K562 (cell line): ENCODE results near the gene LONP1. TPM values are rescaled to one million over a fixed set of nuclear protein-coding genes. Genes with fewer than 3 reads are reported as not detected.

Experiments
- ATAC-seq: fragments of 200-7000 bp; cut with Tn5 transposase; 3 replicates; pipeline ENCODE4 v1.9.1; 2020; ENCODE audit warnings: moderate library complexity
- Bru-seq: library from RNA; stranded (reverse); fragments of 400-500 nt; gene quantifications from one replicate; lab custom pipeline; 2021; lab: Mats Ljungman, UMichigan
- BruChase-seq, 2 experiments: library from RNA; stranded (reverse); fragments of 400-500 nt; gene quantifications; one replicate each; lab custom pipeline; 2021; lab: Mats Ljungman, UMichigan
- BruUV-seq: library from RNA; stranded (reverse); fragments of 400-500 nt; replicated peaks from 2 replicates; lab custom pipeline; 2021; lab: Mats Ljungman, UMichigan
- CTCF ChIA-PET: fragments of 300-600 bp; formaldehyde crosslinking; extraction: SDS; loops from one replicate; lab custom pipeline; 2021; ENCODE audit warnings: low intra/inter-chr PET ratio; lab: Yijun Ruan, JAX
- POLR2A ChIA-PET: fragments of 300-600, 350-650 bp; sonication (Branson Sonifier 250); formaldehyde crosslinking; extraction: SDS; loops from one replicate; lab custom pipeline; 2021; ENCODE audit warnings: antibody characterized with exemption, inconsistent platforms; lab: Yijun Ruan, JAX
- DNase-seq, 4 experiments: peaks; one replicate each; pipeline versions ENCODE4 v3.0.0 to v3.0.0-alpha.2; 2011 to 2018; ENCODE audit warnings: low spot score in 3 of 4, mixed read lengths in 3 of 4; ENCODE audit errors: extremely low read depth in 1 of 4
- FAIRE-seq: peaks from 2 replicates; lab custom pipeline; 2011; peaks lifted over from hg19 to GRCh38; lab: Jason Lieb, UNC
- H2AFZ ChIP-seq: 2 replicates; pipeline ENCODE4 v1.6.0; 2011; ENCODE audit warnings: low read depth, low read length, control low read depth, inconsistent platforms
- H3K27ac ChIP-seq: fragments of 200-600 bp; 3 replicates; pipeline ENCODE4 v1.8.0; 2011; ENCODE audit warnings: low read depth, mild to moderate bottlenecking, control low read depth, inconsistent platforms, low read length, moderate library complexity, mixed read lengths; ENCODE audit errors: extremely low read depth
- H3K27me3 ChIP-seq, 2 experiments: fragments of 300-600 bp in 1 of 2; 2 replicates in 1 of 2; 3 replicates in 1 of 2; pipeline versions ENCODE4 v1.6.0 to v1.8.0; 2011; ENCODE audit warnings: inconsistent platforms in 2 of 2, low read length in 2 of 2, mild to moderate bottlenecking in 1 of 2, mixed read lengths in 1 of 2, moderate library complexity in 1 of 2; ENCODE audit not compliant: control insufficient read depth in 2 of 2, insufficient read depth in 2 of 2
- H3K36me3 ChIP-seq: fragments of 300-600 bp; 3 replicates; pipeline ENCODE4 v1.8.0; 2011; ENCODE audit warnings: mild to moderate bottlenecking, low read length, inconsistent platforms; ENCODE audit not compliant: control insufficient read depth, insufficient read depth
- H3K4me1 ChIP-seq, 2 experiments: fragments of 200-600 bp in 1 of 2; replicated peaks in 1 of 2; 2 replicates in 1 of 2; 3 replicates in 1 of 2; pipeline versions ENCODE4 v1.5.1 to v1.8.0; 2011; ENCODE audit warnings: inconsistent platforms in 2 of 2, low read length in 2 of 2, mild to moderate bottlenecking in 1 of 2, mixed read lengths in 1 of 2, moderate library complexity in 1 of 2; ENCODE audit not compliant: control insufficient read depth in 2 of 2, insufficient read depth in 2 of 2
- H3K4me2 ChIP-seq: 2 replicates; pipeline ENCODE4 v1.6.1; 2011; ENCODE audit warnings: low read length, control low read depth, inconsistent platforms, mixed read lengths; ENCODE audit not compliant: insufficient read depth
- H3K4me3 ChIP-seq: fragments of 200-600 bp; sonication (generic), shearing (Covaris generic); 2 replicates; pipeline ENCODE4 v1.5.1; 2016; ENCODE audit warnings: control low read depth, inconsistent platforms
- H3K79me2 ChIP-seq: fragments of 200-600 bp; 3 replicates; pipeline ENCODE4 v1.8.0; 2011; ENCODE audit warnings: low read length, inconsistent platforms; ENCODE audit not compliant: control insufficient read depth, insufficient read depth
- H3K9ac ChIP-seq, 2 experiments: 2 replicates each; pipeline versions ENCODE4 v1.6.0 to v1.6.1; 2011; ENCODE audit warnings: low read depth in 2 of 2, low read length in 2 of 2, control low read depth in 1 of 2, inconsistent platforms in 1 of 2, mild to moderate bottlenecking in 1 of 2, mixed read lengths in 1 of 2; ENCODE audit not compliant: insufficient read depth in 1 of 2
- H3K9me1 ChIP-seq: one replicate; pipeline ENCODE4 v1.6.0; 2011; ENCODE audit warnings: inconsistent platforms, mild to moderate bottlenecking, low read length, moderate library complexity; ENCODE audit not compliant: control insufficient read depth, insufficient read depth
- H3K9me3 ChIP-seq: replicated peaks from 2 replicates; pipeline ENCODE4 v1.5.1; 2011; ENCODE audit warnings: low read depth, low read length, inconsistent platforms; ENCODE audit not compliant: control insufficient read depth, insufficient read depth
- H4K20me1 ChIP-seq: replicated peaks from 2 replicates; pipeline ENCODE4 v1.6.1; 2011; ENCODE audit warnings: low read length, inconsistent platforms, mixed read lengths; ENCODE audit not compliant: control insufficient read depth, insufficient read depth
- BDP1 ChIP-seq: IDR thresholded peaks from 3 replicates; pipeline ENCODE4 v1.6.1; 2011; ENCODE audit not compliant: insufficient read length, insufficient read depth
- HNRNPUL1 ChIP-seq: fragments of 200-400 bp; formaldehyde crosslinking; IDR thresholded peaks from 2 replicates; pipeline ENCODE4 v1.6.1; 2017; ENCODE audit warnings: low read length
- SRSF9 ChIP-seq: fragments of 200-400 bp; formaldehyde crosslinking; IDR thresholded peaks from 2 replicates; pipeline ENCODE4 v1.6.1; 2017; ENCODE audit warnings: low read depth, low read length, borderline replicate concordance
- STAT5A ChIP-seq: IDR thresholded peaks from 2 replicates; pipeline ENCODE4 v1.6.1; 2012; ENCODE audit warnings: low read length, inconsistent platforms, borderline replicate concordance
- ZNF282 ChIP-seq: sonication (generic); formaldehyde crosslinking; IDR thresholded peaks from 2 replicates; pipeline ENCODE4 v1.8.1; 2023; ENCODE audit warnings: missing genetic modification reagents
- ZNF507 ChIP-seq: conservative IDR thresholded peaks from 2 replicates; pipeline ENCODE4 v1.6.1; 2017; ENCODE audit warnings: missing genetic modification characterization, missing compliant biosample characterization
- WGBS: fragments of 100-300 bp; shearing (Covaris generic); methylation state at CpG from one replicate; pipeline ENCODE4 v1.1.6; 2016; ENCODE audit warnings: low coverage, mixed read lengths; ENCODE audit not compliant: insufficient coverage; ENCODE audit errors: missing lambda C conversion rate; 5-methylcytosine and 5-hydroxymethylcytosine counted together
- in situ Hi-C: fragments of 300-500 bp; cut with MboI; formaldehyde crosslinking; loops from 4 replicates; pipeline ENCODE4 v1.15.0; 2018; ENCODE audit warnings: inconsistent platforms, mixed read lengths
- intact Hi-C: fragments of 100-400 bp; cut with micrococcal nuclease; formaldehyde crosslinking; loops from 2 replicates; pipeline ENCODE4 v1.14.2; 2022
- long read RNA-seq, 3 experiments: library from polyadenylated mRNA in 2 of 3; library from RNA in 1 of 3; unstranded in 2 of 3; stranded (forward) in 1 of 3; transcript quantifications; one replicate each; pipeline ENCODE4 v2.0.0, GENCODE V29; 2019 to 2022
- polyA minus RNA-seq, 3 experiments: library from RNA; depleted of rRNA, polyadenylated mRNA; stranded (reverse); fragments of >200 nt; gene quantifications; 2 replicates each; pipeline ENCODE4 v1.2.3, GENCODE V29; 2011
- polyA plus RNA-seq, 8 experiments: library from polyadenylated mRNA; depleted of rRNA in 4 of 8; stranded (reverse) in 5 of 8; unstranded in 3 of 8; fragments of >200 nt; fragmentation: Nextera tagmentation in 2 of 8; fragmentation: Illumina TruSeq in 1 of 8; extraction: Ambion mirVana in 2 of 8; extraction: Trizol in 1 of 8; gene quantifications; 2 replicates each; pipeline versions ENCODE4 v1.2.1 to v1.2.3, GENCODE V29; 2011 to 2014; ENCODE audit warnings: inconsistent platforms in 1 of 8, missing spikeins in 1 of 8
- total RNA-seq, 7 experiments: library from RNA; depleted of rRNA in 6 of 7; stranded (reverse); fragments of >200 nt in 6 of 7; fragmentation: Illumina TruSeq in 2 of 7; extraction: Trizol in 2 of 7; gene quantifications; 2 replicates each; pipeline versions ENCODE4 v1.2.1 to v1.2.3, GENCODE V29; 2011 to 2021; ENCODE audit warnings: low replicate concordance in 1 of 7
- TF ChIP-seq, protein P1 (sequence below): fragments of 250-450 bp; sonication (Bioruptor Pico); IDR thresholded peaks from 2 replicates; pipeline ENCODE4 v1.9.0; 2021; ENCODE audit warnings: mild to moderate bottlenecking, inconsistent platforms
- TF ChIP-seq, protein P2 (sequence below): sonication (generic); formaldehyde crosslinking; IDR thresholded peaks from 2 replicates; pipeline ENCODE4 v1.5.0; 2020; ENCODE audit warnings: missing genetic modification reagents

Gene LONP1, protein sequence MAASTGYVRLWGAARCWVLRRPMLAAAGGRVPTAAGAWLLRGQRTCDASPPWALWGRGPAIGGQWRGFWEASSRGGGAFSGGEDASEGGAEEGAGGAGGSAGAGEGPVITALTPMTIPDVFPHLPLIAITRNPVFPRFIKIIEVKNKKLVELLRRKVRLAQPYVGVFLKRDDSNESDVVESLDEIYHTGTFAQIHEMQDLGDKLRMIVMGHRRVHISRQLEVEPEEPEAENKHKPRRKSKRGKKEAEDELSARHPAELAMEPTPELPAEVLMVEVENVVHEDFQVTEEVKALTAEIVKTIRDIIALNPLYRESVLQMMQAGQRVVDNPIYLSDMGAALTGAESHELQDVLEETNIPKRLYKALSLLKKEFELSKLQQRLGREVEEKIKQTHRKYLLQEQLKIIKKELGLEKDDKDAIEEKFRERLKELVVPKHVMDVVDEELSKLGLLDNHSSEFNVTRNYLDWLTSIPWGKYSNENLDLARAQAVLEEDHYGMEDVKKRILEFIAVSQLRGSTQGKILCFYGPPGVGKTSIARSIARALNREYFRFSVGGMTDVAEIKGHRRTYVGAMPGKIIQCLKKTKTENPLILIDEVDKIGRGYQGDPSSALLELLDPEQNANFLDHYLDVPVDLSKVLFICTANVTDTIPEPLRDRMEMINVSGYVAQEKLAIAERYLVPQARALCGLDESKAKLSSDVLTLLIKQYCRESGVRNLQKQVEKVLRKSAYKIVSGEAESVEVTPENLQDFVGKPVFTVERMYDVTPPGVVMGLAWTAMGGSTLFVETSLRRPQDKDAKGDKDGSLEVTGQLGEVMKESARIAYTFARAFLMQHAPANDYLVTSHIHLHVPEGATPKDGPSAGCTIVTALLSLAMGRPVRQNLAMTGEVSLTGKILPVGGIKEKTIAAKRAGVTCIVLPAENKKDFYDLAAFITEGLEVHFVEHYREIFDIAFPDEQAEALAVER
- total RNA-seq (2011; cell fraction: chromatin; rRNA removed; ENCODE audit: low replicate concordance): 180 and 424 TPM in 2 replicates
- 314 and 331 TPM in 2 replicates for total RNA-seq (2011; cell fraction: nucleolus; rRNA removed)
- total RNA-seq (2011; cell fraction: nucleoplasm; rRNA removed): 165 and 217 TPM in 2 replicates
- 202 and 214 TPM in 2 replicates for total RNA-seq (2014; rRNA removed)
- total RNA-seq (2014; rRNA removed; fragmentation: Illumina TruSeq; extraction: Trizol): 26.9 and 37.3 TPM in 2 replicates
- total RNA-seq (2015; rRNA removed; fragmentation: Illumina TruSeq; extraction: Trizol): 89.1 and 89.8 TPM in 2 replicates
- total RNA-seq (2021): 207 and 238 TPM in 2 replicates
- polyA plus RNA-seq (2011; rRNA removed): 84.5 and 110 TPM in 2 replicates
- 121 and 226 TPM in 2 replicates for polyA plus RNA-seq (2011; cell fraction: cytosol; rRNA removed)
- 273 and 320 TPM in 2 replicates for polyA plus RNA-seq (2011; cell fraction: nucleus; rRNA removed)
- polyA plus RNA-seq (2012): 122 and 281 TPM in 2 replicates
- polyA plus RNA-seq (2014; fragmentation: Illumina TruSeq; extraction: Trizol): 76.5 and 160 TPM in 2 replicates
- polyA plus RNA-seq (2014; fragmentation: Nextera tagmentation; extraction: Ambion mirVana): 1 to 10 TPM; 1.1 to 3.7 TPM
- 138 and 161 TPM in 2 replicates for polyA plus RNA-seq (2014; rRNA removed)
- 39.2 and 57.2 TPM in 2 replicates for polyA minus RNA-seq (2011; rRNA and poly(A)+ RNA removed)
- polyA minus RNA-seq (2011; cell fraction: cytosol; rRNA and poly(A)+ RNA removed): 97.1 and 131 TPM in 2 replicates
- polyA minus RNA-seq (2011; cell fraction: nucleus; rRNA and poly(A)+ RNA removed): 67.5 and 106 TPM in 2 replicates
- percentile 87 among the genes with signal in this experiment for Bru-seq, nascent RNA
- percentile 90 among the genes with signal in this experiment for BruChase-seq, experiment 1, labeled RNA remaining after a 2-hour chase
- BruChase-seq, experiment 2, labeled RNA remaining after a 6-hour chase: percentile 94 among the genes with signal in this experiment
- long read RNA-seq, experiment 1, transcript LONP1-213 (18 exons, 2,626 nt): minor isoform, 8 of 1,796 reads
- long read RNA-seq, experiment 1, transcript LONP1-201 (18 exons, 3,236 nt): major isoform, 1,261 of 1,796 reads
- long read RNA-seq, experiment 1, partial matches to known transcripts: 292 of 1,796 reads
- long read RNA-seq, experiment 1, other reads (novel, unspliced or antisense): 232 of 1,796 reads
- long read RNA-seq, experiment 2, transcript LONP1-201 (18 exons, 3,236 nt): major isoform, 77 of 222 reads
- long read RNA-seq, experiment 2, partial matches to known transcripts: 129 of 222 reads
- long read RNA-seq, experiment 2, other reads (novel, unspliced or antisense): 16 of 222 reads
- long read RNA-seq, experiment 3, partial matches to known transcripts: 26 of 34 reads
- long read RNA-seq, experiment 3, other reads (novel, unspliced or antisense): 4 of 34 reads

DNA sequence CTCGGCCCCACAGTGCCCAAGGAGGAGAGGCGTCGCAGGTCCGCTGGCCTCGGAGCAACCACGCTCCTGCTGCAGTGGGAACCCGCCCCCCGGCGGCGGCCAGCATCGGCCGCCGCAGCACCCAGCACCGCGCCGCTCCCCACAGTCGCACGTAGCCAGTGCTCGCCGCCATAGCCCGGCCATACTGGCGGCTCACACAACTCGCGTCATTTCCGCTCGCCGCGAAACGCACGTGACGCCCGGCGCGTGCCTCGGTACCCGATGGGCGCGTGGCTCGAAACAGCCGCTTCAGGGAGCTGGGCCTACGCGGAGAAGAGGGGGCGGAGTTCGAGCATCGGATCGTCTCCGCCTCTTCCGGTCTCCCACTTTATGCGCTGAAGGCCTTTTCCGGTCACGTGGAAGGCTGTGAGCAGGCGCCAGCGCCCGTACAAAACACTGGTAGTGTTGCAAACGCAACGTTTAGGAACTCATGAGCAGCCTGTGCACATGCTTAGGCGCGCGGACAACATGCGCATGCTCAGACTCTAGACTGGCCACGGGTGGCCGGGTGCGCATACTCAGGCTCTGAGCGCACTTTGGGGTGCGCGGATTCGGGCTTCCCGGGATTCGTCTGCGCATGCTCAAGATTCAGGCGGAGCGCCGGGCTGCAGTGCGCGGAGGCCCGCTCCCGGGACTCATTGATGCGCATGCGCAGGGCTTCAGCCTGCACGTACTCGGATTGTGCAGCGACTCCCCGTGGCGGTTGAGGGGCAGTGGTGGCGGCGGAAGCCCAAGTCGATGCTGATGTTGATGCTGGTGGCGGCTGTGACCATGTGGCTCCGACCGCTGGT, at the start of gene LONP1, which contains the start of gene CATSPERD:
Gene LONP1 (minus strand): TSS at position 186 of the 830 bp plus-strand sequence. CDS start 14 bp downstream, at position 172.
Gene CATSPERD (plus strand): TSS at position 677 of the 830 bp plus-strand sequence. CDS start 101 bp downstream, at position 778.
- DNase-seq: peak; percentile 99
- Histone ChIP-seq H3K4me2 (peak within 1 kb of the TSS; percentile 98), H4K20me1 (0 out of 2 replicates have a peak, but pooled peaks cover 6% of the 10 kb centered on the region), H2AFZ (peak within 1 kb of the TSS; percentile 99), H3K79me2 (peaks cover 46% of the 10 kb centered on the region), H3K9ac (peak within 1 kb of the TSS; percentile 98 to 99), H3K4me1 (peaks cover 13 to 28% of the 10 kb centered on the region in 2 experiments; a peak in 4 of 5 replicates), H3K9me3 (no peaks in the 10 kb centered on the region), H3K9me1 (no peaks in the 10 kb centered on the region), H3K27me3 (no peaks in the 10 kb centered on the region), H3K4me3 (peak within 1 kb of the TSS; percentile 98), H3K27ac (peak within 1 kb of the TSS; percentile 99), H3K36me3 (peaks cover 27% of the 10 kb centered on the region)
- CTCF ChIA-PET: interaction anchor here (0.6 to 1.0 kb wide), 3 partner anchors 30 to 1275 kb away, joined by 4 read pairs; partner anchors contain the start of gene RPL36
- intact Hi-C loops (loop anchor here (2.0 kb wide), 1 partner anchor 71 kb away; the partner anchor contains the start of gene DUS3L), in situ Hi-C loops (no loop called here)
- ATAC-seq: peak; percentile 91
- under 1% methylated on average over 86 of the region's 90 CpGs for WGBS
- no TSS peak for BruUV-seq
- FAIRE-seq: peak; percentile 96
- POLR2A ChIA-PET: interaction anchor here (0.5 to 3.3 kb wide), 36 partner anchors 9 to 1871 kb away, joined by 3 to 31 read pairs (median 4); partner anchors contain the start of genes NDUFA11, RANBP3 and RPL36
- no peak for TF ChIP-seq SRSF9
- TF ChIP-seq, protein P1, sequence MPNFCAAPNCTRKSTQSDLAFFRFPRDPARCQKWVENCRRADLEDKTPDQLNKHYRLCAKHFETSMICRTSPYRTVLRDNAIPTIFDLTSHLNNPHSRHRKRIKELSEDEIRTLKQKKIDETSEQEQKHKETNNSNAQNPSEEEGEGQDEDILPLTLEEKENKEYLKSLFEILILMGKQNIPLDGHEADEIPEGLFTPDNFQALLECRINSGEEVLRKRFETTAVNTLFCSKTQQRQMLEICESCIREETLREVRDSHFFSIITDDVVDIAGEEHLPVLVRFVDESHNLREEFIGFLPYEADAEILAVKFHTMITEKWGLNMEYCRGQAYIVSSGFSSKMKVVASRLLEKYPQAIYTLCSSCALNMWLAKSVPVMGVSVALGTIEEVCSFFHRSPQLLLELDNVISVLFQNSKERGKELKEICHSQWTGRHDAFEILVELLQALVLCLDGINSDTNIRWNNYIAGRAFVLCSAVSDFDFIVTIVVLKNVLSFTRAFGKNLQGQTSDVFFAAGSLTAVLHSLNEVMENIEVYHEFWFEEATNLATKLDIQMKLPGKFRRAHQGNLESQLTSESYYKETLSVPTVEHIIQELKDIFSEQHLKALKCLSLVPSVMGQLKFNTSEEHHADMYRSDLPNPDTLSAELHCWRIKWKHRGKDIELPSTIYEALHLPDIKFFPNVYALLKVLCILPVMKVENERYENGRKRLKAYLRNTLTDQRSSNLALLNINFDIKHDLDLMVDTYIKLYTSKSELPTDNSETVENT (CRISPR knock-in tag): no peak
- no peak for TF ChIP-seq HNRNPUL1
- no peak for TF ChIP-seq STAT5A
- TF ChIP-seq ZNF282 (CRISPR knock-in tag): no peak; the same call in 1 of the 2 replicates
- no peak for TF ChIP-seq ZNF507 (tag)
- TF ChIP-seq, protein P2, sequence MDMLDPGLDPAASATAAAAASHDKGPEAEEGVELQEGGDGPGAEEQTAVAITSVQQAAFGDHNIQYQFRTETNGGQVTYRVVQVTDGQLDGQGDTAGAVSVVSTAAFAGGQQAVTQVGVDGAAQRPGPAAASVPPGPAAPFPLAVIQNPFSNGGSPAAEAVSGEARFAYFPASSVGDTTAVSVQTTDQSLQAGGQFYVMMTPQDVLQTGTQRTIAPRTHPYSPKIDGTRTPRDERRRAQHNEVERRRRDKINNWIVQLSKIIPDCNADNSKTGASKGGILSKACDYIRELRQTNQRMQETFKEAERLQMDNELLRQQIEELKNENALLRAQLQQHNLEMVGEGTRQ: peak; percentile 96
- TF ChIP-seq BDP1: no peak
